22Rv1 (cell line): ENCODE results near the gene NBEA.

ENCODE experiments used
- ZFX ChIP-seq: fragments of 450-650 bp; IDR thresholded peaks from 2 replicates; pipeline ENCODE4 v1.6.1; 2017; ENCODE audit warnings: antibody characterized with exemption, borderline replicate concordance
- TF ChIP-seq, protein P1 (sequence below): fragments of 450-650 bp; IDR thresholded peaks from 2 replicates; pipeline ENCODE4 v1.5.1; 2017; ENCODE audit warnings: mild to moderate bottlenecking

DNA sequence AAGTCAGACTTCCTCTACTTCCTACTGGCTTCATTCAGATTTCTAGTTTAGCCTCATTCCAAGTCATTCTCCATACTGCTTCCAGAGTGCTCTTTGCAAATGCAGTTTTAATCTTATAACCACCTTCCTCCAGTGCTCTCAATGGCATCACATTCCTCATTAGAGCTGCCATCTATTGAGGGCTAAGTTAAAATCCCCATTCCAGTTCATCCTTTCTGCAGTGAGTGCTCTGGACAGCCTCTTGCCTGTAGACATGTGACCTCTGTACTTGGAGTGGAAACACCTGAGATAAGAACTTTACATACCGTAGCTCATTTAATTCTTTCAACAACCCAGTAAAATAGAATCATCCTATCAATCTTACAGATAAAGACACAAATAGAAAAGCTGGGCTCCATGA is 592.3 kb downstream of the NBEA start:
- TF ChIP-seq, protein P1, sequence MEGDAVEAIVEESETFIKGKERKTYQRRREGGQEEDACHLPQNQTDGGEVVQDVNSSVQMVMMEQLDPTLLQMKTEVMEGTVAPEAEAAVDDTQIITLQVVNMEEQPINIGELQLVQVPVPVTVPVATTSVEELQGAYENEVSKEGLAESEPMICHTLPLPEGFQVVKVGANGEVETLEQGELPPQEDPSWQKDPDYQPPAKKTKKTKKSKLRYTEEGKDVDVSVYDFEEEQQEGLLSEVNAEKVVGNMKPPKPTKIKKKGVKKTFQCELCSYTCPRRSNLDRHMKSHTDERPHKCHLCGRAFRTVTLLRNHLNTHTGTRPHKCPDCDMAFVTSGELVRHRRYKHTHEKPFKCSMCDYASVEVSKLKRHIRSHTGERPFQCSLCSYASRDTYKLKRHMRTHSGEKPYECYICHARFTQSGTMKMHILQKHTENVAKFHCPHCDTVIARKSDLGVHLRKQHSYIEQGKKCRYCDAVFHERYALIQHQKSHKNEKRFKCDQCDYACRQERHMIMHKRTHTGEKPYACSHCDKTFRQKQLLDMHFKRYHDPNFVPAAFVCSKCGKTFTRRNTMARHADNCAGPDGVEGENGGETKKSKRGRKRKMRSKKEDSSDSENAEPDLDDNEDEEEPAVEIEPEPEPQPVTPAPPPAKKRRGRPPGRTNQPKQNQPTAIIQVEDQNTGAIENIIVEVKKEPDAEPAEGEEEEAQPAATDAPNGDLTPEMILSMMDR = no peak
- no peak for TF ChIP-seq ZFX
